ENCODE measurements around the gene MCM8.

DNA sequence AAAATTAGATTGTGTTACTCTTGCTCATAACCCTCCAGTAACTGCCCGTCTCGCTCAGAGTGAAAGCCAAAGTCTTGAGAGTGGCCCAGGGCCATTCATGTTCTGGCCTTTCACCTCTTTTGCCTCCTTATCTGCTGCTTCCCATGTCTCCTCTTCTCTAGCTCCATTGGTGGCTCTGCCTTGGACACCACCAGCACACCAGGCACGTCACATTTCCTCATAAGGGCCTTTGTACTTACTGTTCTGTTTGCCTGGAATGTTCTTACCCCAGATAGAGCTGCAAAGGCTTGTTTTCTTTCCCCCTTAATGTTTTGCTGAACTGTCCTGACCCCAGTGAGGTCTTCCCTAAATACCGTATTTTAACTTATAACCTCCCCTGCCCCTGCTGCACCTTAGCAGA, 29.3 kb downstream of the MCM8 start:
- TF ChIP-seq CTCF (optimal IDR thresholded peaks at IDR 0.05 in 1 of 3, IDR thresholded peaks at IDR 0.05 in 1 of 3, conservative IDR thresholded peaks at IDR 0.05 in 1 of 3; ENCODE audit: extremely low read depth in 1 of 3, insufficient read depth in 2 of 3, low read length in 3 of 3), result no peak
- TF ChIP-seq EZH2 (IDR thresholded peaks at IDR 0.05; ENCODE audit: low read length), result no peak
